MG63 (cell line): Measurements from ENCODE around the gene ACOX2. TPM values are rescaled to one million over a fixed set of nuclear protein-coding genes. Genes with fewer than 3 reads are reported as not detected.

Source experiments
- DNase-seq: peaks from one replicate; pipeline ENCODE4 v3.0.0-alpha.2; 2020
- H3K27me3 ChIP-seq: fragments of 250-450 bp; sonication (Bioruptor Pico); 2 replicates; pipeline ENCODE4 v1.5.1; 2020; ENCODE audit warnings: mild to moderate bottlenecking, moderate library complexity
- H3K36me3 ChIP-seq: fragments of 250-450 bp; sonication (Bioruptor Pico); 2 replicates; pipeline ENCODE4 v1.5.1; 2020; ENCODE audit warnings: mild to moderate bottlenecking, moderate library complexity
- H3K4me3 ChIP-seq: fragments of 250-450 bp; sonication (Bioruptor Pico); 2 replicates; pipeline ENCODE4 v1.5.1; 2020; ENCODE audit warnings: mild to moderate bottlenecking, moderate library complexity
- H3K9me3 ChIP-seq: fragments of 250-450 bp; sonication (Bioruptor Pico); 2 replicates; pipeline ENCODE4 v1.5.1; 2020; ENCODE audit warnings: mild to moderate bottlenecking, moderate library complexity
- total RNA-seq: library from RNA; depleted of rRNA; stranded (reverse); fragments of >200 nt; shearing (Covaris generic); gene quantifications from 2 replicates; pipeline ENCODE4 v1.2.3, GENCODE V29; 2014; ENCODE audit warnings: low replicate concordance; rRNA removed

The ACOX2 gene
- 18.7 and 23.4 TPM in 2 replicates for total RNA-seq

DNA sequence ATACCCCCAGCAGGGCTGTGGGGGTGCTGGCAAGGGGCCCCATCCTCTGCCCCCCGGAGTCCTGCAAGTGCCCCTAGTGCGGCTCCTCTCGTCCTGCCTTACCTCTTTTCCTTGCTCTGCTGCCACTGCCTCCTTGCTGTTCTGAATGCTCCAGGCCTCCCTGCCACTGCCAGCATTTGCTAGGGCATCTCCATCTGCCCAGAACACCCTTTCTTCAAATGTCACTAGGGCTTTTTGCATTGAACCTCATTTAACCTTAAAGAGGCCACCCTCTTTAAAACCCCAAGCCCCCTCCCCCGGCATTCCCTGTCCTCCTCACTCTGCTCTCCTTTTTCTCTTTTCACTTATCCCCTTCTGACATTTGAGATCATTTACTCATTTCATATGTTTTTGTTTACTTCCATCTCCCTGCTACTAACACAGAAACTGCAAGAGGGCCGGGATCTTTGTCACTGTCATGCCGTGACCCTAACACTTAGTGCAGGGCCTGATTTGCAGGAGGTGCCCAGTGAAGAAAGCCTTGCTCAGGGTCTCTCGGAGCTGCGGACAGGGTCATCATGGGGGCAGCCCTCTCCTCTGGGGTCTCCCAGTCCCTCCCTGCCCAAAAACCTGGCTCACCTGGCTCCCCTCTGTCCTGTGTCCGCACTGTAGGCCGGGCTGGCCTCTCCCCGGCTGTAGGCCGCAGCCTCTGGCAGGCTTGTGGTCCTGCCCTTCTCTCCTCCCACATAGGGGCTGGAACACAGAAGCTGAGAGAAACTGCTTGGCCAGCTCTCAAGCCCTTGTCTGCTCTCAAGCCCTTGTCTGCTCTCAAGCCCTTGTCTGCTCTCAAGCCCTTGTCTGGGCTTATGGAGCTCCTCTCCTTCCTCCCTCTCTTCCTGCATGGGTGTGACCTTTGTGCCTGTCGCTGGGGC, at the start of gene ACOX2:
Gene ACOX2, minus strand, starts transcription at position 690 of the 911 bp plus-strand sequence. CDS start 2,084 bp downstream, outside the sequence.
- Histone ChIP-seq H3K27me3 (no peaks in the 10 kb centered on the region), H3K9me3 (no peaks in the 10 kb centered on the region), H3K4me3 (peak within 1 kb of the TSS; percentile 60), H3K36me3 (peaks cover 5% of the 10 kb centered on the region; the same call in 1 of the 2 replicates)
- peak; percentile 78 for DNase-seq

DNA sequence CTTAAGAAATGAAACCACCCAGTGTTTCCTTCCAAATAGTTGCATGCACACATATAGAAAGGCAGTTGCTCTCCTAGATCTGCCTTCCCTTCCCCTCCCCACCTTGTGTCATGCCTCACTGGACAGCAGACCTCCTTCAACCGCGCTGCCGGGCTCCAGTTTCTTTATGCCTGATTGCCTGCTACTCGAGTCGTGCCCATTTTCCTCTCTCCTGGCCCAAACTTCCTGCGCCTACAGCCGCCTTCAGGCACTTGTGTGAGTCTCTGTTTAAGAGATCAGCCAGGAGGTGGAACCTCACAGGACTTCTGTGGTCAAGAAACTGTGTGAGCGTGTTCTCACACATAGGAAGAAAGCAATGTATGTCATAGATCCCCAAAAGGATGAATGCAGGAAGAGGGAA, 49.0 kb upstream of the ACOX2 start:
- H3K27me3 ChIP-seq, result no peaks in the 10 kb centered on the region
- DNase-seq, result peak; percentile 54
- H3K9me3 ChIP-seq, result no peaks in the 10 kb centered on the region
- H3K4me3 ChIP-seq, result peak overlapping the region; percentile 39; the same call in 1 of the 2 replicates
- H3K36me3 ChIP-seq, result no peaks in the 10 kb centered on the region

DNA sequence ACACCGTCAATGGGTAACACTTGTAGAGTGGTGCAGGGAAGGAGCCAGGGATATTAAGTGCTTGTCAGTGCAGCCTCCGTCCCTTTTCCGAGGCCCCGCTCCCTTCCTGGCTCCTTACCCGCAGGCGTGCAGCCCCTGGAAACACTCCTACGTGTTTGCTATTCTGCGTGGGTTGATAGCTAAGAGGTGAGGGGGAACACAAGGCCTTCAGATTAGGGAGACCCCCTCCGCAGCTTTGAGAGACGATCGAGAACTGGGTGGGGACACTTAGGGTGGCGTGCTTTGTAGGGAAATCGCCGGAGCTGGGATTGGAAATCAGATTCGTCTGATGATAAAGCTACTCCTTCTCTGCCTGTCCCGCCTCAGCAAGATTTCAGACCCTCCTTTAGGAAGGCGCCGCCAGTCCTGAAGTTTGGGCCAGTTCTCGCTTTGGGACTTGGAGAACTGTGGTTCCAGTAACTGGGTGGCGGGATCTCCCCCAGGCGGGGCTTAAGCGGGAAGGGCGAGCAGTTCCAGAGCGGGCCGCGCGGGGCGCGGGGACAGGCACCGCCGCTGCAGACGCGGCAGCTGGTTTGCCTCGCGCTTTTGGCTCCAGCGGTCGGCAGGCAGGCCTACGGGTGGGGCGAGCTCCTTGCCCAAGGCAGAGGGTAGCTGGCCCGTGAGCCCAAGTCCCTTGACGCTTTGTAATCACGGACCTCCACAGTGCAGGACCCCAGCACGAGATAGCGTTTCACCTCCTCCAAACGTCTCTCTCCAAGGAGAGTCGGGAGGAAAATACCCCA, 48.2 kb upstream of the ACOX2 start:
- no peaks in the 10 kb centered on the region for H3K36me3 ChIP-seq
- DNase-seq, result peak; percentile 92
- H3K9me3 ChIP-seq, result no peaks in the 10 kb centered on the region
- no peaks in the 10 kb centered on the region for H3K27me3 ChIP-seq
- H3K4me3 ChIP-seq, result peak overlapping the region; percentile 39

DNA sequence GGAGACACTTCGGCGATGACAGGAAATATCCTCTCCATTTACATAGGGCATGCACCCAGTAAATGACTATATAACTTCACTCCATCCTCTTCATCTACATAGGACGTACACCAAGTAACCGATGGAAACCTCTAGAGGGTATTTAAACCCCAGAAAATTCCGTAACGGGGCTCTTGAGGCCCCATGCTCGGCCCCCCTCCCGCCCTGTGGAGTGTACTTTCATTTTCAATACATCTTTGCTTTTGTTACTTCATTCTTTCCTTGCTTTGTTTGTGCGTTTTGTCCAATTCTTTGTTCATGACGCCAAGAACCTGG, 47.7 kb upstream of the ACOX2 start:
- Histone ChIP-seq H3K9me3 (no peaks in the 10 kb centered on the region), H3K4me3 (peak overlapping the region; percentile 39), H3K36me3 (no peaks in the 10 kb centered on the region), H3K27me3 (no peaks in the 10 kb centered on the region)
- DNase-seq, result no peak

DNA sequence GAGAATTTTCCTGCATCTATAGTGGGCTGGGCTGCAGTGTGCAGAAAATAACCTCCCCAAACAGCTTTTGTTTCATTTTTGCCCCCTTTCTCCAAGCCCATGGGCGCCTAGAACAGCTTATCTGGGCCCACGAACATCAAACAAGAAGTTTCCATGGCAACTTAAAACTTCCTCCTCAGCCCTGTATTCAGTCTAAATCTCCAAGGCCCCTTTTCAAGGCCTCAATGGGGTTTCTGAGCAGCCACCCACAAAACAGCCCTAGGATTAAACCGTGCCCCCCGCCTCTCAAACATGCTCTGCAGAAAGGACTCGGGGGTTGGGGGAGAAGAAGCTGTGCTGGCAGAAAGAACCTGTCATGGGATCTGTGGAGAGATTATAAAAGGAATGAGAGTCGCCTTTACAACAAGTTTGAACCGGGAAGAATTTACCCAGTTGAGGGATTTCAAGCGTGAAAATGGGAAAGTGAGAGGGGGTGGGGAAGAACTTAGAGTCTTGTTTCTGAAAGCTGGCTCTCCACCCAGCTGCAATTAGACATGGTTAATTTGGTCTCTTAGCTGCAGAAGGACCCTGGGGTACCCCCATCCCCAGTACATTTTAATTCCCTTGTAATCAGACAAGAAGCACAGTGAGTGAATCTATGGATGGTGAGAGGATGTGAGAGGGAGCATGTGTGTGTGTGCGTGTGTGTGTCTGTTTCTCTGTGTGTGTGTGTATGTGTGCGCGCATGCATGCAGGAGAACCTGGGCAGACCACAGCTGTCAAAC, 44.5 kb upstream of the ACOX2 start:
- Histone ChIP-seq H3K9me3 (no peaks in the 10 kb centered on the region), H3K27me3 (no peaks in the 10 kb centered on the region)

DNA sequence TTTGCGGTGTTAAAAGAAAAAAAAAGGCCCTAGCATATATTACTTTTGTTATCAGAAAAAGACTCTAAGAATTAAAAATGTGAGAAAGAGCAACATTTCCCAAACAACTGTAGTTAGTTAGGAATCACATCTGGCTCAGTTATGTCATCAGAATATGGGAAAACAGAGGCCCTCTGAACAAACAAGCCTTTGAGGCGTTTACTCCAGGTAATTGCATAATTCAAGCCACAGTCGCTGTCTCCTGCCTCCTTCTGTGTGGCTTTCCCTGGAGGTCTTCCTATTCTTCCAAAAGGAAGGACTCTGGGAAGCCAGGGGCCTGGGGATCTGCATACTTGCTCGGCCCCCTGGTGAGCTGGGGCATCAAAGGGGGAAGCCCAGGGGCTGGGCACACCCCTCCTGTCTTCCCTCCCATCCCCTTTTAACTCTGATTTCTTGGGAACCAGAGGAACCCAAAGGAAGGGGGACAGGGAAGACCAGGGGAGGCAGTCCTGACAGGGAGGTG, 43.9 kb upstream of the ACOX2 start:
- Histone ChIP-seq H3K9me3 (no peaks in the 10 kb centered on the region), H3K27me3 (no peaks in the 10 kb centered on the region), H3K4me3 (no peak overlapping the region), H3K36me3 (no peaks in the 10 kb centered on the region)
- DNase-seq, result no peak

More for the DNA sequence above, 44.5 kb upstream of the ACOX2 start:
- no peak overlapping the region for H3K4me3 ChIP-seq
- DNase-seq, result no peak
- no peaks in the 10 kb centered on the region for H3K36me3 ChIP-seq

DNA sequence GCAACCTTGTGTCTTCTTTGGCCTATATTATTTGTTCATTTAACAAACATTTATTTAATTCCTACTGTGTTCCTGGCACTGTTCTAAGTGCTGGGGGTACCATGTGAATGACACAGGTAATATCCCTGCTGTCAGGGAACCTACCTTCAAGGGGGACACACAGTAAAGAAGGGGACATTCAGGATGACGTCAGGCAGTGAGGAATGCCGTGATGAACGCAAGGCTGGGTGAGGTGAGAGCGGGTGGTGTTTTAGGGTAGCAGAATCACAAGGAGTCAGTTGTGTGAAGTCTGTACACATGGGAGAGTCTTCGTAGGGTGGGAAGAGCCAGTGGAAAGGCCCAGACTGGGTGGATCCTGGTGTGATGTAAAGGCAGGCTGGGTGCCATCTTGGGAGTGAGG, 41.9 kb upstream of the ACOX2 start:
- DNase-seq, result no peak
- Histone ChIP-seq H3K27me3 (no peaks in the 10 kb centered on the region), H3K36me3 (peaks cover 8% of the 10 kb centered on the region), H3K4me3 (no peak overlapping the region), H3K9me3 (no peaks in the 10 kb centered on the region)

DNA sequence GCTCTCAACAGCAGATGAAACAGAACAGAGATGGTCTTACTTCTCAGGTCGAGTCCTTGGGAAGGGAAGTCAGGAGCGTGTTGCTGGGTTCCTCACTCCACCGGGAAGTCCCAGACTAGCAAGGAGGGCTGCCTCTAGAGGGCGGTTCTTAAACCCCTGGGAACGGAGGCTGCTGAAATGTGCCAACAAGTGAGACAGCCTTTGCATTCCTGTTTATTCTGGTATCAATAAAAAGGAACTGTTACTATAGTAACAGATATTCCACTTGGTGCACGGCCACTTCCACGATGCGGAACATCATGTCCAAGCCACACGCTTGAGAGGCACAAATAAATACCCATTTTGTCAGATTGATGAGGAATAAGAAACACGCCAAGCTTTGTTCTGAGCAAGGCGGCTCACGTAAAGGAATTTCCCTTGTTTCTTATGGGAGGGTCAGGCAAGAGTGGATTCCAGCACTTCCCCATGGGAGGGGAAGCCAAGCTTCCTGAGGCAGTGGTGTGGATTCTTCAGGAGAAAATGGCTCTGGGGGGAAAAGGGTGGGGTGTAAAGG, 40.4 kb upstream of the ACOX2 start, which contains the start of gene FAM107A:
Gene FAM107A, minus strand, starts transcription at position 123 of the 553 bp plus-strand sequence. CDS start 7,531 bp downstream, outside the sequence.
- H3K9me3 ChIP-seq, result no peaks in the 10 kb centered on the region
- DNase-seq, result peak; percentile 80
- H3K36me3 ChIP-seq, result peaks cover 14% of the 10 kb centered on the region
- H3K4me3 ChIP-seq, result peak within 1 kb of the TSS; percentile 57
- H3K27me3 ChIP-seq, result no peaks in the 10 kb centered on the region

DNA sequence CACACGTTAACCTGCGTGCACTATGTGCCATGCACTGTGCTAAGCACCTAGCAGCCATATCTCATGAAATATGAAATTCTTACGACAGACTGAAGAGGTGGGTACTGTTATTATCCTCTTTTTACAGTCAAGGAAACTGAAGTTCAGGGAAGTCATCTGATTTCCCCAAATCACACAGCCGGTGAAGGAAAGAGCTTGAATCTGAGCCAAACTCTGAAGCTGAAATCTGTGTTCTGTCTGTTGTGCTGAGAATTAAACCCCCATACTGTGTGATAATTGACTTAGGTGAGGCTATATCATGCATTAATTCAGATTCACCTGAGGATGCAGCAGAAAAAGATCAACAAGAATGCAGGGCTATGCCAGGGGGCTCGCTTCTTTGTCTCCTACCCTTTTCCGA, 39.7 kb upstream of the ACOX2 start:
- peak overlapping the region; percentile 57 for H3K4me3 ChIP-seq
- no peaks in the 10 kb centered on the region for H3K27me3 ChIP-seq
- DNase-seq, result no peak
- no peaks in the 10 kb centered on the region for H3K9me3 ChIP-seq
- H3K36me3 ChIP-seq, result peaks cover 20% of the 10 kb centered on the region

DNA sequence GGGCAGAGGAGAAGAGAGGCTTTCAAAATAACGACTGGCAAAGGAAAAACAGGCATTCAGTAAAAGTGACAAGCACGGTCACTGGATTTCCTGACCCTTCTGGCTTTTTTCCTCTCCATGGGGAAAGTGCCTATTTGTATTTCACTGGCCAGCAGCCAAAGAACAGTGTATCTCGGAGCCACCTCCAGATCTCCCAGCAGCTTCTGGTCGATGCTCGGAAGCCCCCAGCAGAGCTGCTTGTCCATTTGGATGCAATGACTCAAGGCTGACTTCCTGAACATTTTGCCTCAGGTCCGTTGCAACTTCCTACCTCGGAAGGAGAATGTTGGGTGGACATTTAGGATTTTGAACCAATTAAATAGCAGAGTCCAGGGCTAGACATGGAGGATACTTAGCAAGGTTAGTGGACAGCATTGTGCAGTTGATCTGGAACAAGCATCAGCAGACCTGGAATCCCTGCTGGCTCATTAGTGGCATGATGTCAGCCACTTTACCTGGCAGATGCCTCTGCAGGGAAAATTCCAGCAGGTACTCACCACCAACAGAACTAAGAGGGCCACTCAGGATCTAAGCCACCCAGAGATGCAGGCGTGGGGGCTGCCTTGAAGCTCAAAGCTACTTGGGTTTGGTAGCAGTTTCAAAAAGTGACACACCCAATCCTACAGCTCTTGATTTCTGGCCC, 39.1 kb upstream of the ACOX2 start:
- H3K27me3 ChIP-seq, result no peaks in the 10 kb centered on the region
- peak; percentile 19 for DNase-seq
- H3K9me3 ChIP-seq, result no peaks in the 10 kb centered on the region
- H3K4me3 ChIP-seq, result peak overlapping the region; percentile 57
- H3K36me3 ChIP-seq, result peaks cover 26% of the 10 kb centered on the region

DNA sequence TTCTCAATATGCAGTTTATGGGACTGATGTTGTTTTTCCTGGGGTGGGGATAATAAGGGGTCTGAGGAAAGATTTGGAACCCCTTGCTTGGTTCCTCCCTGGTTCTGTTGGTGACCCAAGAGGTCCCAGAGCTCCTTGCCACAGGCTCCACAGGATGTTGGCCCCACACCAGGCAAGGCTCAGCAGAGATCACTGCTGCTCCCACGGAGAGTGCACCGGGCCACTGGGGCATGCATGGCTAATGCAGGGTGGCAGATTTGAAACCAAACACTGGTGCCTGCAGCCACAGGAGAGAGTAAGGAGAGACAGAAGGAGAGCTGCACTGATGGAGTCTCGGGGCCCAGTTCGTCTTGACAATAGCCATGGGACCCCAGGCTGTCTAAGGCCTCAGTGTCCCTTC, 37.7 kb upstream of the ACOX2 start:
- Histone ChIP-seq H3K4me3 (no peak overlapping the region), H3K9me3 (no peaks in the 10 kb centered on the region), H3K27me3 (no peaks in the 10 kb centered on the region), H3K36me3 (peaks cover 26% of the 10 kb centered on the region)
- no peak for DNase-seq

DNA sequence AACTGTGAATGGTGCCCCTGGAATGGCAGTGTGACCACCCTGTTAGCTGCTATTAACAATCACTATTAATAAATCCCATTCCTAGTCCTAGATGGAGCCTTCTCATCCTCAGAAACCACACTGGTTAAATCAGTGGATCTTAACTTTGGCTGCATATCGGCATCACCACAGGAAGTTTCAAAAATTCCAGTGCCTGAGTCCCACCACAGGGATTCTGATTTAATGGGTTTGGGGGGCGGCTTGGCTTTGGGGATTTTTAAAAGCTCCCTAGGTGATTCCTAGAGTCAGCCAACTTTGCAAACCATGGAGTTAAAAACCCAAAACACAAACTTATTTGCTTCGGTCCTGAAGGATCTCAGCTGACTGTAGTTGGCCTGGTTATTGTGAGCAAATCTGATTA, 37.1 kb upstream of the ACOX2 start:
- Histone ChIP-seq H3K36me3 (peaks cover 26% of the 10 kb centered on the region), H3K27me3 (no peaks in the 10 kb centered on the region), H3K9me3 (no peaks in the 10 kb centered on the region), H3K4me3 (no peak overlapping the region)
- DNase-seq, result no peak

DNA sequence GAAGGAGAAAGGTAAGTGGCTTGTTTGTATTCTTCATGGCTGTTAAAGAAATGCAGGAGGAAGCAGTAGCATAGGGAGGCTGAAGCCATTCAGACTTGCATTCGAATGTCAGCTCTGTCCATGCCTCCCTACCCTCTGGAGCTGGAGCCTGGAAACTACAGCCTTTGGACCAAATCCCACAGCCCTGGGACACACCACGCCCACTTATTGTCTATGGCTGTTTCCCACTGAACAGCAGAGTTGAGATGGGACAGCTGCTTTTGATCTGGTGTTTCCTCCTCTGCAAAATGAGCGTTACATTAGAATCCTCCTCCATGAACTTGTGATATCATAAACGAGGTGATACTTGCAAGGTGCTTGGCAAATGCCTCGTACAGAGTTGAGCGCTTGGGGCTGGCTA, 36.6 kb upstream of the ACOX2 start:
- H3K9me3 ChIP-seq, result no peaks in the 10 kb centered on the region
- no peak overlapping the region for H3K4me3 ChIP-seq
- H3K36me3 ChIP-seq, result peaks cover 26% of the 10 kb centered on the region
- no peak for DNase-seq
- no peaks in the 10 kb centered on the region for H3K27me3 ChIP-seq

DNA sequence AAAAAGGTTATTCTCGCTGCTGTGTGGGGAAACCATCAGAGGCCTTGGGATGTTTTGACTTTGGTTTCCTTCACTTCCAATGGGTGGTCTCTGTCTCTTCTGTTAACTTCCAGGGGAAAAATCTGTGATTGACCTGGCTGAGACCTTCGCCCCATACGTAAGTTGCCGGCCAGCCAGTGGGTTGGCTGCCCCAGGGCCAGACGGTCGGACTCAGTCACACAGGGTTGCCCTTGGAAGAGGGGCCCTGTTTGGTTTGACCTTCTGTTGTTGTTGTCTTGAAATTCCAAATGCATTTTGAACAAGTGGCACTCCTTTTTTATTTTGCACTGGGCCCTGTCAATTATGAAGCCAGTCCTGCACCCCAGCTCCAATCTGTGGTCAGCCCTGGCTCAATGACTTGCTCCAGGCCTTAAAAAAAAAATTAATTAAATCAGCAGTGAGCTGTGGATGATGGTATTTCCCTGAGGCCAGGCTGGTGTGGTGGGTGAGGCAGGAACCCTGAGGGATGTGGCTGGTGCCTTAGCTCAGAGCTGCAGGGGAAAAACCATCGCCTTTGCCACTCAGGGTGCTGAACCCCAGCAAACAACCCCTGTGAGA, 35.7 kb upstream of the ACOX2 start:
- H3K9me3 ChIP-seq, result no peaks in the 10 kb centered on the region
- H3K4me3 ChIP-seq, result no peak overlapping the region
- H3K36me3 ChIP-seq, result peaks cover 30% of the 10 kb centered on the region
- no peak for DNase-seq
- H3K27me3 ChIP-seq, result no peaks in the 10 kb centered on the region

DNA sequence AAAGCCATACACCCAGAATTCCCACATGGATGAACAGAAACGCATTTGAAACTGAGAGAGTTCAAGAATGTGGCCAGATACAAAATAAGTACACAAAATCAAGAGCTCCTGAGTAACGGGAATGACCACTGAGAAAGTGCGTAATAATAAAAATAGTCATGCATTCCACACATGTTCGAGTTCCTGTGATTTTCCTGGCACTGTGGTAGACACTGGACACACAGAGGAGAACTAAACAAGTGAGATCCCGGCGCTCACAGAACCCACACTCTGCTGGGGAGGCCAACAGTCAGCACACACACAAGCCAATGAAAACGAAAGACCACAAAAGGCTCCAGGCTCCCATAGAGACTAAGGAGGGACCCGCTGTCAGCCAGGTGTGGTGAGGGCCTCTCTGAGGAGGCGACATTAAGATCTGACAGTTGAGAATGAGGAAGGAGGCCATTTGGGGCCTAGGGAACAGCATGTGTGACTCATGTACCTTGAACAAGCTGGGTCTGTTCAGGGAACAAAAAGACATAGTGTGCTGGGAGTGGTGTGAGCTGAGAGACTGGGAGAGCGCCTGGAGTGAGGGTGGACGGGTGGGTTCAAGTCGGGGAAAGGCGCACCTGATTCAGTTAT, 35.1 kb upstream of the ACOX2 start:
- no peak for DNase-seq
- Histone ChIP-seq H3K36me3 (peaks cover 33% of the 10 kb centered on the region), H3K4me3 (no peak overlapping the region), H3K27me3 (no peaks in the 10 kb centered on the region), H3K9me3 (no peaks in the 10 kb centered on the region)
